ENCODE measurements around the gene CBX8. TPM values are rescaled to one million over a fixed set of nuclear protein-coding genes. Genes with fewer than 3 reads are reported as not detected.

CBX8 gene
- total and polyA plus RNA-seq, 2 of the 13 experiments (the other 11 are each of a cell fraction or from before 2014, with no cell fraction given), result 0.34 to 12.6 TPM

DNA sequence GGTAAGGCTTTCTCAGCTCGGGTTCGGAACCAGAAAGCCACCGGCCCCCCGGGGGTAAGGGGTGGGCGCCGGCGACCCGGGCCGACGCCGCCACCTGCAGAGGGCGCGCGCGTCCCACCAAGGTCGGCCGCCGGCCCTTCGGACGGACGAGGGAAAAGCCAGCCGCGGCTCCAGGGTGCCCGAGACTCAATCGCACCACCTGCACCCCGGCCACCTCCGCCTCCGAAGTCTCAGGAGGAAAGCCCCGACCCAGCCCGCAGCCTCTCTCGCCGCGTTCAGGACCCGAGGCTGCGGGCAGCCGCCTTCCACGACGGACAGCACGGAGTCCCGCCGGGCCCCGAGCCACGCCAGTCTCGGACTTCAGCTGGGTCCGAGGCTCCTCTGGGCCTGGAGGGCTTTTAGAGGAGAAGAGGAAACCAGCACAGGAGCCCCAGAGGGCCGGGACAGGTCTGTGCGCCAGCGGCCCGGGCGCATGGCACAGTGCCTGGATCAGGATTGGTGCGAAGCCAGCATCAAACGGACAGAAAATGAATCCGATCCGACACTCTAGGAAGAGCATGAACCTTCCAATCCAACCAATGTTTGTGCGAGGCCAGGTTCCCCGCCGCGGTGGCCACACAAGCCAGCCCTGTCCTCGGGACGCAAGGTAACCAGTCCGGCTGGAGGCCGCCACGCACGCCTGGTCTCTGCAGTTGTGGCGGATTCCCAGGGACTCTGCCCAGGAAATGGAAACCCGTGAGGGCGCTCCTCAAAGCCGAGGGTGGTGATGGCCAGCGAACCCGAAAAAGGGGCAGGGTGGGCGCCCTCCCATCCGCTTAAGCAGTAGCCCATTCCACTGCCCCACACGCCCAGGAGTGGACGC lies 6.7 kb downstream of the CBX8 start (continued):
- TF ChIP-seq, protein P1, sequence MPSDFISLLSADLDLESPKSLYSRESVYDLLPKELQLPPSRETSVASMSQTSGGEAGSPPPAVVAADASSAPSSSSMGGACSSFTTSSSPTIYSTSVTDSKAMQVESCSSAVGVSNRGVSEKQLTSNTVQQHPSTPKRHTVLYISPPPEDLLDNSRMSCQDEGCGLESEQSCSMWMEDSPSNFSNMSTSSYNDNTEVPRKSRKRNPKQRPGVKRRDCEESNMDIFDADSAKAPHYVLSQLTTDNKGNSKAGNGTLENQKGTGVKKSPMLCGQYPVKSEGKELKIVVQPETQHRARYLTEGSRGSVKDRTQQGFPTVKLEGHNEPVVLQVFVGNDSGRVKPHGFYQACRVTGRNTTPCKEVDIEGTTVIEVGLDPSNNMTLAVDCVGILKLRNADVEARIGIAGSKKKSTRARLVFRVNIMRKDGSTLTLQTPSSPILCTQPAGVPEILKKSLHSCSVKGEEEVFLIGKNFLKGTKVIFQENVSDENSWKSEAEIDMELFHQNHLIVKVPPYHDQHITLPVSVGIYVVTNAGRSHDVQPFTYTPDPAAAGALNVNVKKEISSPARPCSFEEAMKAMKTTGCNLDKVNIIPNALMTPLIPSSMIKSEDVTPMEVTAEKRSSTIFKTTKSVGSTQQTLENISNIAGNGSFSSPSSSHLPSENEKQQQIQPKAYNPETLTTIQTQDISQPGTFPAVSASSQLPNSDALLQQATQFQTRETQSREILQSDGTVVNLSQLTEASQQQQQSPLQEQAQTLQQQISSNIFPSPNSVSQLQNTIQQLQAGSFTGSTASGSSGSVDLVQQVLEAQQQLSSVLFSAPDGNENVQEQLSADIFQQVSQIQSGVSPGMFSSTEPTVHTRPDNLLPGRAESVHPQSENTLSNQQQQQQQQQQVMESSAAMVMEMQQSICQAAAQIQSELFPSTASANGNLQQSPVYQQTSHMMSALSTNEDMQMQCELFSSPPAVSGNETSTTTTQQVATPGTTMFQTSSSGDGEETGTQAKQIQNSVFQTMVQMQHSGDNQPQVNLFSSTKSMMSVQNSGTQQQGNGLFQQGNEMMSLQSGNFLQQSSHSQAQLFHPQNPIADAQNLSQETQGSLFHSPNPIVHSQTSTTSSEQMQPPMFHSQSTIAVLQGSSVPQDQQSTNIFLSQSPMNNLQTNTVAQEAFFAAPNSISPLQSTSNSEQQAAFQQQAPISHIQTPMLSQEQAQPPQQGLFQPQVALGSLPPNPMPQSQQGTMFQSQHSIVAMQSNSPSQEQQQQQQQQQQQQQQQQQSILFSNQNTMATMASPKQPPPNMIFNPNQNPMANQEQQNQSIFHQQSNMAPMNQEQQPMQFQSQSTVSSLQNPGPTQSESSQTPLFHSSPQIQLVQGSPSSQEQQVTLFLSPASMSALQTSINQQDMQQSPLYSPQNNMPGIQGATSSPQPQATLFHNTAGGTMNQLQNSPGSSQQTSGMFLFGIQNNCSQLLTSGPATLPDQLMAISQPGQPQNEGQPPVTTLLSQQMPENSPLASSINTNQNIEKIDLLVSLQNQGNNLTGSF (CRISPR knock-in tag; IDR thresholded peaks at IDR 0.05), result peak; percentile 59; the same call in 1 of the 2 replicates
- TF ChIP-seq, protein P2, sequence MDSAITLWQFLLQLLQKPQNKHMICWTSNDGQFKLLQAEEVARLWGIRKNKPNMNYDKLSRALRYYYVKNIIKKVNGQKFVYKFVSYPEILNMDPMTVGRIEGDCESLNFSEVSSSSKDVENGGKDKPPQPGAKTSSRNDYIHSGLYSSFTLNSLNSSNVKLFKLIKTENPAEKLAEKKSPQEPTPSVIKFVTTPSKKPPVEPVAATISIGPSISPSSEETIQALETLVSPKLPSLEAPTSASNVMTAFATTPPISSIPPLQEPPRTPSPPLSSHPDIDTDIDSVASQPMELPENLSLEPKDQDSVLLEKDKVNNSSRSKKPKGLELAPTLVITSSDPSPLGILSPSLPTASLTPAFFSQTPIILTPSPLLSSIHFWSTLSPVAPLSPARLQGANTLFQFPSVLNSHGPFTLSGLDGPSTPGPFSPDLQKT (CRISPR knock-in tag; IDR thresholded peaks at IDR 0.05; ENCODE audit: borderline replicate concordance), result peak; percentile 21; the same call in 1 of the 2 replicates
- TF ChIP-seq, protein P3, sequence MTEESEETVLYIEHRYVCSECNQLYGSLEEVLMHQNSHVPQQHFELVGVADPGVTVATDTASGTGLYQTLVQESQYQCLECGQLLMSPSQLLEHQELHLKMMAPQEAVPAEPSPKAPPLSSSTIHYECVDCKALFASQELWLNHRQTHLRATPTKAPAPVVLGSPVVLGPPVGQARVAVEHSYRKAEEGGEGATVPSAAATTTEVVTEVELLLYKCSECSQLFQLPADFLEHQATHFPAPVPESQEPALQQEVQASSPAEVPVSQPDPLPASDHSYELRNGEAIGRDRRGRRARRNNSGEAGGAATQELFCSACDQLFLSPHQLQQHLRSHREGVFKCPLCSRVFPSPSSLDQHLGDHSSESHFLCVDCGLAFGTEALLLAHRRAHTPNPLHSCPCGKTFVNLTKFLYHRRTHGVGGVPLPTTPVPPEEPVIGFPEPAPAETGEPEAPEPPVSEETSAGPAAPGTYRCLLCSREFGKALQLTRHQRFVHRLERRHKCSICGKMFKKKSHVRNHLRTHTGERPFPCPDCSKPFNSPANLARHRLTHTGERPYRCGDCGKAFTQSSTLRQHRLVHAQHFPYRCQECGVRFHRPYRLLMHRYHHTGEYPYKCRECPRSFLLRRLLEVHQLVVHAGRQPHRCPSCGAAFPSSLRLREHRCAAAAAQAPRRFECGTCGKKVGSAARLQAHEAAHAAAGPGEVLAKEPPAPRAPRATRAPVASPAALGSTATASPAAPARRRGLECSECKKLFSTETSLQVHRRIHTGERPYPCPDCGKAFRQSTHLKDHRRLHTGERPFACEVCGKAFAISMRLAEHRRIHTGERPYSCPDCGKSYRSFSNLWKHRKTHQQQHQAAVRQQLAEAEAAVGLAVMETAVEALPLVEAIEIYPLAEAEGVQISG (CRISPR knock-in tag; IDR thresholded peaks at IDR 0.05), result peak; percentile 61; the same call in 1 of the 2 replicates
- no peak for TF ChIP-seq FIP1L1 (IDR thresholded peaks at IDR 0.05; ENCODE audit: borderline replicate concordance, insufficient read depth, low read depth, low read length)
- TF ChIP-seq, protein P4, sequence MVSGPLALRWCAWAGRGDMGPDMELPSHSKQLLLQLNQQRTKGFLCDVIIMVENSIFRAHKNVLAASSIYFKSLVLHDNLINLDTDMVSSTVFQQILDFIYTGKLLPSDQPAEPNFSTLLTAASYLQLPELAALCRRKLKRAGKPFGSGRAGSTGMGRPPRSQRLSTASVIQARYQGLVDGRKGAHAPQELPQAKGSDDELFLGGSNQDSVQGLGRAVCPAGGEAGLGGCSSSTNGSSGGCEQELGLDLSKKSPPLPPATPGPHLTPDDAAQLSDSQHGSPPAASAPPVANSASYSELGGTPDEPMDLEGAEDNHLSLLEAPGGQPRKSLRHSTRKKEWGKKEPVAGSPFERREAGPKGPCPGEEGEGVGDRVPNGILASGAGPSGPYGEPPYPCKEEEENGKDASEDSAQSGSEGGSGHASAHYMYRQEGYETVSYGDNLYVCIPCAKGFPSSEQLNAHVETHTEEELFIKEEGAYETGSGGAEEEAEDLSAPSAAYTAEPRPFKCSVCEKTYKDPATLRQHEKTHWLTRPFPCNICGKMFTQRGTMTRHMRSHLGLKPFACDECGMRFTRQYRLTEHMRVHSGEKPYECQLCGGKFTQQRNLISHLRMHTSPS (CRISPR knock-in tag; IDR thresholded peaks at IDR 0.05; ENCODE audit: low read depth), result 0 out of 2 replicates have a peak, but pooled peaks have one; percentile 16

Measured in HepG2 (cell line).